Measurements from ENCODE around the gene XPO6. TPM values are rescaled to one million over a fixed set of nuclear protein-coding genes. Genes with fewer than 3 reads are reported as not detected.

XPO6 gene
- 11.4 and 12.4 TPM in 2 replicates for polyA plus RNA-seq

GRCh38 chr16:28211758-28212531 is at the start of gene XPO6:
XPO6 (minus strand) TSS chr16:28211965; CDS start chr16:28211368, 597 bp downstream.

GRCh38 chr16:28063591-28064061 is 148.1 kb downstream of the XPO6 start, which contains the start of gene GSG1L:
GSG1L (minus strand) TSS chr16:28063714; CDS start chr16:28063424, 290 bp downstream.

Other genes starting within 250 kb of the XPO6 start
- 0.16 TPM in 1 of 2 replicates, not detected in the other for gene GSG1L, start 148.3 kb downstream of the XPO6 start, polyA plus RNA-seq
- 3.2 and 6.9 TPM in 2 replicates for gene SBK1, start 80.6 kb upstream of the XPO6 start, polyA plus RNA-seq
- 1.0 TPM in 1 of 2 replicates, not detected in the other for gene NPIPB6, start 151.5 kb upstream of the XPO6 start, polyA plus RNA-seq
- 9.7 TPM in 1 of 2 replicates, not detected in the other for gene EIF3CL, start 191.9 kb upstream of the XPO6 start, polyA plus RNA-seq

Data from Purkinje cell (primary cell).